ENCODE data around the gene AFF1.

DNA sequence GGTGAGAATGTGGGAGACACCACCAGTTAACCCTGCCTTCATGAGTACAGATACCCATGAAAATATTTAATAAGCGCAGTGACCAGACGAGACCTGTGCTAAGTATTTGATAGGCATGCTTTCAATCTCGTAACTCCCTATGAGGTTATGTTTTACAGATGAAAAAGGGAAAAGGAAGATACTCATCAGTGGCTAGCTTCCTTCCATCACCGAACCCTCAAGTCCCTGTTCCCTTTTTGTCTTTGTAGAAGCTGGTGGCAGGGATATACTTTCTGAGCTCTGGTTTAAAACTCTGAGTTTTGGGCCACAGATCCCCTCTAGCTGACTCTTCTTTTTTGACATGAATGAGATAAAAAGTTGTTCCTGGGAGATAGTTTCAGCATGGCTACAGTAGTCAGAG lies 26.3 kb downstream of the AFF1 start:
- TF ChIP-seq, protein P1, sequence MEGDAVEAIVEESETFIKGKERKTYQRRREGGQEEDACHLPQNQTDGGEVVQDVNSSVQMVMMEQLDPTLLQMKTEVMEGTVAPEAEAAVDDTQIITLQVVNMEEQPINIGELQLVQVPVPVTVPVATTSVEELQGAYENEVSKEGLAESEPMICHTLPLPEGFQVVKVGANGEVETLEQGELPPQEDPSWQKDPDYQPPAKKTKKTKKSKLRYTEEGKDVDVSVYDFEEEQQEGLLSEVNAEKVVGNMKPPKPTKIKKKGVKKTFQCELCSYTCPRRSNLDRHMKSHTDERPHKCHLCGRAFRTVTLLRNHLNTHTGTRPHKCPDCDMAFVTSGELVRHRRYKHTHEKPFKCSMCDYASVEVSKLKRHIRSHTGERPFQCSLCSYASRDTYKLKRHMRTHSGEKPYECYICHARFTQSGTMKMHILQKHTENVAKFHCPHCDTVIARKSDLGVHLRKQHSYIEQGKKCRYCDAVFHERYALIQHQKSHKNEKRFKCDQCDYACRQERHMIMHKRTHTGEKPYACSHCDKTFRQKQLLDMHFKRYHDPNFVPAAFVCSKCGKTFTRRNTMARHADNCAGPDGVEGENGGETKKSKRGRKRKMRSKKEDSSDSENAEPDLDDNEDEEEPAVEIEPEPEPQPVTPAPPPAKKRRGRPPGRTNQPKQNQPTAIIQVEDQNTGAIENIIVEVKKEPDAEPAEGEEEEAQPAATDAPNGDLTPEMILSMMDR (conservative IDR thresholded peaks at IDR 0.05 in 1 of 2, IDR thresholded peaks at IDR 0.05 in 1 of 2; ENCODE audit: low read depth in 1 of 2, low read length in 2 of 2), result no peak
- no peak for TF ChIP-seq EZH2 (IDR thresholded peaks at IDR 0.05; ENCODE audit: low read length, missing control alignments)
